HEK293T (cell line): ENCODE data around the gene CHAF1A.

Source experiments
- CTCF ChIA-PET: fragments of 350-600 bp; formaldehyde crosslinking; extraction: SDS; loops from one replicate; lab custom pipeline; 2021; ENCODE audit warnings: antibody characterized with exemption, inconsistent platforms; lab: Yijun Ruan, JAX
- POLR2A ChIA-PET: fragments of 350-600 bp; formaldehyde crosslinking; extraction: SDS; loops from one replicate; lab custom pipeline; 2020; ENCODE audit warnings: antibody characterized with exemption, inconsistent platforms; lab: Yijun Ruan, JAX
- DNase-seq: peaks from one replicate; pipeline ENCODE4 v3.0.0; 2012; ENCODE audit warnings: mixed read lengths; ENCODE audit errors: extremely low spot score
- ARNT ChIP-seq: fragments of 450-650 bp; IDR thresholded peaks from 2 replicates; pipeline ENCODE4 v1.6.1; 2017; ENCODE audit warnings: mild to moderate bottlenecking
- BHLHE40 ChIP-seq: fragments of 450-650 bp; IDR thresholded peaks from 2 replicates; pipeline ENCODE4 v1.6.1; 2016; ENCODE audit warnings: mild to moderate bottlenecking, moderate library complexity, borderline replicate concordance
- CTBP1 ChIP-seq: fragments of 450-650 bp; IDR thresholded peaks from 2 replicates; pipeline ENCODE4 v1.6.1; 2016; ENCODE audit warnings: borderline replicate concordance
- ELF4 ChIP-seq: fragments of 450-650 bp; IDR thresholded peaks from 2 replicates; pipeline ENCODE4 v1.6.1; 2017; ENCODE audit warnings: antibody characterized with exemption
- FOXA1 ChIP-seq: fragments of 450-650 bp; IDR thresholded peaks from 2 replicates; pipeline ENCODE4 v1.6.1; 2016; ENCODE audit warnings: mild to moderate bottlenecking
- FOXK2 ChIP-seq: fragments of 450-650 bp; IDR thresholded peaks from 2 replicates; pipeline ENCODE4 v1.6.1; 2016; ENCODE audit warnings: mild to moderate bottlenecking
- FOXM1 ChIP-seq: fragments of 450-650 bp; IDR thresholded peaks from 2 replicates; pipeline ENCODE4 v1.6.1; 2017; ENCODE audit warnings: mild to moderate bottlenecking, borderline replicate concordance
- HDGF ChIP-seq: fragments of 450-650 bp; IDR thresholded peaks from 2 replicates; pipeline ENCODE4 v1.6.1; 2017; ENCODE audit warnings: antibody characterized with exemption, borderline replicate concordance
- L3MBTL2 ChIP-seq: fragments of 450-650 bp; conservative IDR thresholded peaks from 2 replicates; pipeline ENCODE4 v1.6.1; 2016; ENCODE audit warnings: mild to moderate bottlenecking
- LEF1 ChIP-seq: fragments of 450-650 bp; IDR thresholded peaks from 2 replicates; pipeline ENCODE4 v1.6.1; 2017; ENCODE audit warnings: mild to moderate bottlenecking, borderline replicate concordance
- NFRKB ChIP-seq: fragments of 450-650 bp; IDR thresholded peaks from 2 replicates; pipeline ENCODE4 v1.6.1; 2016; ENCODE audit warnings: mild to moderate bottlenecking, moderate library complexity
- PKNOX1 ChIP-seq: fragments of 450-650 bp; IDR thresholded peaks from 2 replicates; pipeline ENCODE4 v1.6.1; 2016
- SP1 ChIP-seq: fragments of 450-650 bp; IDR thresholded peaks from 2 replicates; pipeline ENCODE4 v1.6.1; 2017
- SUZ12 ChIP-seq: fragments of 450-650 bp; IDR thresholded peaks from 2 replicates; pipeline ENCODE4 v1.6.1; 2016; ENCODE audit warnings: mild to moderate bottlenecking
- TARDBP ChIP-seq: fragments of 450-650 bp; IDR thresholded peaks from 2 replicates; pipeline ENCODE4 v1.6.1; 2016
- ZNF384 ChIP-seq: fragments of 450-650 bp; IDR thresholded peaks from 2 replicates; pipeline ENCODE4 v1.6.1; 2016

Gene CHAF1A

GRCh38 chr19:4452230-4452990, 50.0 kb downstream of the CHAF1A start:
- ChIA-PET CTCF (no interaction called here), POLR2A (no interaction called here)
- no peak for DNase-seq
- no peak for TF ChIP-seq FOXM1
- TF ChIP-seq BHLHE40: no peak
- TF ChIP-seq SUZ12: no peak
- TF ChIP-seq FOXK2: no peak
- no peak for TF ChIP-seq ARNT
- no peak for TF ChIP-seq ELF4
- TF ChIP-seq CTBP1: no peak

DNA sequence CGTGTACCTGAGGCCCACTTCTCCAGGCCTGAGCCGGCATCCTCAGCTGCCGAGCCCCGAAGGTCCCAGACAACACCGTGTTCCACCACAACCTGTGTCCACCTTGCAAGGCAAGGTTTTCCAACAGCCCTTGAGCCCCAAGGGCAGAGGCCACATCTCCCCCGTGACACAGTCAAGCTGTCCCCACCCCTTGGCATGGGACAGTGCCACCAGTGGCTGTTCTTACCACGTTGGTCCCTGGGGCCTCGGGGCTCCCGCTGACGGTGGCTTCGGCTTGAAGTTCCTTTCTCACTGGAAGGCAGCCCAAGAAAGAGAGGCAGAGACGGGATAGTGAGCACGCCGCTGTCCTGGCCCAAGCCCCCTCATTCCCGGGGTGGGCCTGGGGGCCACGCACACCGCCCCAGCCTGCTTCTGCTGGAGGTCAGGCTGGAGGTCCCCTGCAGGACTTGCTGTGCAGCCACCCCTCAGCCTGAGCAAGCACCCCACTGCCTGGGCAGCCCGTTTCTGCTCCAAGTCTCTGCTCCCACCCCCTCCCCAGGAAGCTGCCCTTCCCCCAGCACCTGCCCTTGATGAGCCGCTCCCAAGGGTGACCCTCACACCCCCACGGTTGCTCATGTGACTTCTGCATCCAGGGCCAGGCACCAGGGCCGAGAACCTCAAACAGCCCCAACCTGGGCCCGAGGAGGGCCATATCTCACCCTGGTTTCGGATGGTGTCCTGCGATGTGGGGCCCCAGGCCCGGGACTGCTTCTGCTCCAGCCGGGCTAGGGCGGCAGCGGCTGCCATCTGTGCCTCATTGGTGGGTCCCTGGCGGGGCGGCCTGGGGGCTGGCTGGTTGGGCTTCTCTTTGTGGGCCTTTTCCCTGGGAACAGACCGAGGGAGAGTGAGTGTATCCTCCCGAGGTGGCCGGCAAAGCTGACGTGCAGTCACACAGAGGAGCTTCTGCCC, 51.1 kb downstream of the CHAF1A start:
- TF ChIP-seq SUZ12 (no peak), BHLHE40 (no peak), ARNT (no peak), NFRKB (no peak), HDGF (no peak), LEF1 (no peak), SP1 (no peak), FOXA1 (no peak)
- POLR2A ChIA-PET: no interaction called here
- CTCF ChIA-PET: no interaction called here
- no peak for DNase-seq

DNA sequence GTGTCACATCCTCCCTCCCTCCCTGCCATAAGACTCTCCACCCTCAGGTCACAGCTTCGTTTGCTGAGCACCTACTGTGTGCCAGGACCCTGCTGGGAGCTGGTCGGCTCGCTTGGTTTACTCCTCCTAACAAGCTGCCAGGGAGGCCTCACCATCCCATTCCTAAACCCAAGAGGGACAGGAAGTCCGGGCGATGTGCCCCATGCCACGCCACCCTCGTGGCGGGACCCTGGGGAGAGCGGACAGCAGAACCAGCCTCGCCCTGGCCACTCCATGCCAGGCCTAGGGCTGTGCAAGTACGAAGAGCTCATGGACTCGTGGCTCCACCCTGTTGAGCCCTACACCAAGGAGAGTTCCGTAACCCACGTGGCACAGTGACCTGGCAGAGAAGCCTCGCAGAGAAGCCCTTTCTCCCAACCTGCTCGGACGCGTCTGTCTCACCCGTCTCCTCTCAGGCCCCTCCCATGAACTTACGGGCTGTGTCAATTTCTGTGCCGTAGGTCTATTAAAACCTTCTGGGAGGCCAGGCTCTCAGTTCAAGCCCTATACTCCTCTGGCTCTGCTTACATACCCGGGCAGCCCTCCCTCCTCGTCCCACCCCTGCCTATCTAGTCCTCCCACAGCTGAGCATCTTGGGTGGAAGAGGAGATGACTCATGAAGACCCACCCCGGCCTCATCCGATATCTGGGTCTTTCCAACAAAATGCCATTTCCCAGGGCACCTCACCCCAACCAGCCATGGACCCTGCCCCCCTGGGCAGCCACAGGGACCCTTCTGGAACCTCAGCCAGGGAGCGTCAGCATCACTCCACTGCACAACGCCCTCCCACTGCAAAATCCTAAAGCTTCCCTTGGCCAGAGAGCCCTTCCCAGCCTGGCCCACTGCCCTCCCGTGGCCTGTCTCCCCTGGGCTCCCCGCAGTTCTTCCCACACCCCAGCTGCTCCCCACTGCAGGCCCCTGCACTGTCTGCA, 52.6 kb downstream of the CHAF1A start:
- ChIA-PET CTCF (interaction anchor here (0.5 kb wide), 1 partner anchor 187 kb away, joined by 3 read pairs; no protein-coding TSS in a partner anchor), POLR2A (interaction anchor here (1.5 kb wide), 1 partner anchor 16 kb away, joined by 8 read pairs; no protein-coding TSS in a partner anchor)
- no peak for DNase-seq
- no peak for TF ChIP-seq PKNOX1
- no peak for TF ChIP-seq ELF4
- no peak for TF ChIP-seq HDGF
- no peak for TF ChIP-seq NFRKB
- no peak for TF ChIP-seq LEF1
- TF ChIP-seq L3MBTL2: no peak
- no peak for TF ChIP-seq SUZ12
- no peak for TF ChIP-seq SP1
- no peak for TF ChIP-seq FOXA1
- TF ChIP-seq TARDBP: no peak
- no peak for TF ChIP-seq FOXK2
- no peak for TF ChIP-seq BHLHE40
- no peak for TF ChIP-seq ZNF384

DNA sequence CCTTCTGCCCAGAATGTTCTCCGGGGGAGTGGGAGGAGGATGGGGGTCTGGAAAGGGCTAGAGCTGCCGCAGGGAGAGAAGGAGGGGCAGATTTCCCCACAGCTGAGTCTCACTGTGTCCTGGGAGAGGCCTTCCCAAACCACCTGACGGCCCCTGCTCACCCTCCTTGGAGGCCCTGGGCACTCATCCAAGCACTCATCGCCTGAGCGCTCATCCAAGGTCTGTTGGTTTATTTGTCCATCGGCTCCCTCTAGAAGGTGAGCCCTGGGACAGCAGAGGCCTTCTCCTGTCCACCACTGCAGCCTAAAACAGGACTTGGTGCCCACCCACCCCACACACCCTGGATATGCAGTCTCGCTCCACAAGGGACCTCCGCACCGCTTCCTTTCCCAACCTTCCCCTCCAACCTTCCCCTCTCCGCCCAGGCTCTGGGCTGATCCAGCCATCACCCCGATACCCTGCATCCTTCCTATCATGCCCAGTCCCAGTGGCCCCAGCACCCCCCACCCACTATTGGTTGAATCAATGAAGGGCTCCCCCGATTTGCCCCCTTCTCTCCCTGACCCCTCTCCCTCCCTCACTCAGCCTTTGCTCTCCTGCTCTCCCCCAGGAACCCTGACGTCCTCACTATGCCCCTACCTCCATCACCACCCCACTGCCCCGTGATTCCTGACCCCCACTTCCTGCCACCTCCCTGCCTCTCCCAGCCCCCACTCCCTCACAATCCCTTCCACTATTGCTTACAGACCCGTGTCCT, 53.5 kb downstream of the CHAF1A start:
- no peak for DNase-seq
- ChIA-PET POLR2A (interaction anchor here (1.0 to 2.8 kb wide), 3 partner anchors 15 to 18 kb away, joined by 4 to 20 read pairs (median 8); partner anchors contain the start of gene HDGFL2), CTCF (no interaction called here)
- TF ChIP-seq BHLHE40: no peak
- TF ChIP-seq ELF4: no peak
- TF ChIP-seq CTBP1: no peak
- no peak for TF ChIP-seq L3MBTL2
- no peak for TF ChIP-seq SUZ12
- TF ChIP-seq FOXA1: no peak
- no peak for TF ChIP-seq ARNT
- no peak for TF ChIP-seq TARDBP
- no peak for TF ChIP-seq HDGF
- no peak for TF ChIP-seq PKNOX1
- no peak for TF ChIP-seq FOXM1
- TF ChIP-seq ZNF384: no peak
- no peak for TF ChIP-seq SP1
- no peak for TF ChIP-seq FOXK2
- TF ChIP-seq LEF1: no peak
- TF ChIP-seq NFRKB: no peak

- DNase-seq: no peak
- CTCF ChIA-PET: interaction anchor here (0.5 kb wide), 1 partner anchor 173 kb away, joined by 5 read pairs; no protein-coding TSS in a partner anchor
- TF ChIP-seq SUZ12: no peak
Observed at GRCh38 chr19:4456476-4456842, 54.0 kb downstream of the CHAF1A start.

More at GRCh38 chr19:4456476-4456842, 54.0 kb downstream of the CHAF1A start:
- POLR2A ChIA-PET: interaction anchor here (1.0 to 2.8 kb wide), 3 partner anchors 15 to 54 kb away, joined by 3 to 20 read pairs (median 4); partner anchors contain the start of genes CHAF1A and HDGFL2
